KG1 (cell line): Measurements from ENCODE around the gene ZNF41.

Experiments
- DNase-seq: peaks from one replicate; lab custom pipeline; 2025; lab: John Stamatoyannopoulos, UW

The ZNF41 gene

DNA sequence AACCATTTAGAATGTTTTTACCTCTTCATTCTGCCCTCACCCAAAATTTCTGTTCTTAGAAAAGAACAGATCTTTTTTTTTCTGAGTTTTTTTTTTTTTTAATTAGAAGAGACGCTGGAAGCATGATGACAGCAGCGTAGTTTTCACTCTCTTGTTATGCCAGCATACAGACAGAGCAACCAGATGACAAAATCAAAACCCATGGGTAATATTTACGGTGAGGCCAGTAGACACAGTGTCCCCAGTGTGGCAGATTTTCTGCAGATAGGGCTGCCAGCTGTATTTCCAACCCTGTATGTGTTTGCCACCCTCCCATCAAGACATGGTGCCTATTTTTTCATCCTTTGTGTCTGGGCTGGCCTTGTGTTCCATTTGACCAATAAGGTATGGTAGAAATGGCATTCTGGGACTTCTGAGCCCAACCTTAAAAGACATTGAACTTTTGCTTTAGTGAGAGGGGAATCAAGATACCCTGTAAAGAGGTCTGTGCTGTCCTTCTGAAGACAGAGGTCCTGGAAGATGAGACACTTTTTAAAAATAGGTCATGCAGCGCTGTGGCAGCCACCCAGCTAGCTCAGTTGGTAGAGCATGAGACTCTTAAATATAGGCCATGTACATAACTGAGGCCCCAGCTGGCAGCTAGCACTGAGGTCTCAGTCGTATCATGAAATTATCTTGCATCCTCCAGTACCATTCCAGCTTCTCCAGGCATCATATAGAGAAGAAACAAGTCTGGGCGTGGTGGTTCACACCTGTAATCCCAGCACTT lies 6.7 kb upstream of the ZNF41 start:
- no peak for DNase-seq

DNA sequence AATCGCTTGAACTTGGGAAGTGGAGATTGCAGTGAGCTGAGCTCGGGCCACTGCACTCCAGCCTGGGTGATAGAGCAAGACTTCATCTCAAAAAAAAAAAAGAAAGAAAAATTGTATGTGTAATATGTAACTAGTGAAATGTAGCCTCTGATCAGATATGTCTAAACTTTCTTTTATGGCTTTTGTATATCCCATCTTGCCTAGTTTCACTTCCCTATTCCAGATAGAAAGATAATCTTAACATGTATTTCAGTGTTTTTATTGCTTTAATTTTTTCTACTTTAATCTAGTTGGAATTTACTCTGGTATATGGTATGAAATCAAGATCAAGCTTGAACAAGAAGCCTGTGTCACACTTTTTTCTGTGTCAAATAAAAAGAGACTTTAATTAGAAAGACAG lies 1.9 kb upstream of the ZNF41 start:
- no peak for DNase-seq

DNA sequence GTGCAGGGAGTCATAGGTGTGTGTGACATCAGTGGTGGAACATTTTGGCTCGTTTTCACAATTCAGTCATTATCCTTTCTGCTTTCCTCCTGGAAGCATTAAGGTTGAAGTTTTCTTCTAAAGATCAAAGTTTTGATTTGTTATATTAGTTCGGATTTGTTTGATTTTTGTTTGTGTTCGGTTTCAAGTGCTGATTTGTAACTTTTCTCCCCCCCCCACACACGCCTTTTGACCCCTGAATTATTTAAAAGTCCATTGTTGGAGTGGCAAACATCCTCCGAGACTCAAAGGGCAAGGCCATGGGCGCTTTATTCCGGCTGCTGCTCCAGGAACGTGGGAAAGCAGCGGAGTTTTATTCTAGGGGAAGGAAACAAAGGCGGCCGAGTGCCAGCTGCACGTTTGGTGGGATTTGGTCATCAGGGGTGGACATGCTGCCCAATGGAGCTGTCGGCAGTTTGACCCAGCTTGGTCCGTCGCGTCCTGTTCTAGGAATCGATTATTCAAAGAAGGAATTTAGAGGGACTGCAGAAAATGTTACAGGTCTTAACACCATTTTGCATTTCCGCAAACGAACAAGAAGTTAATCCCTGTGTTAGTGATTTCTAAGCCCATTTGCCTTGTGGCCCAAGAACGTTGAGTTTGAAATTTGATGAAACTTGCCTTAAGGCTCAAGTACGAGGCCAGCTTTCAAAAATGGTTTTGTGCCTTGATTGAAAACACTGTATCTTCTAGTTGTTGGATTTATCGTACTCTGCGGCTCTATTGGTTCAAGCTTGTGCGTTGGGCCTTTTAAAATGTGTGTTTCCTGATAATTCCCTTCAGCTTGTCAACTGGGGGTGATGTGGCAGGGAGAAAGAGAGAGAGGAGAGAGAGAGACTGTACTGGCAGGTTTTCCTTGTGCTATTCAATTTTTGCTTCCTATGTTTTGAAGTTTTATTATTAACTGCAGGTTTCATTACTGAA lies 565 bp upstream of the ZNF41 start:
- DNase-seq: peak; percentile 6

DNA sequence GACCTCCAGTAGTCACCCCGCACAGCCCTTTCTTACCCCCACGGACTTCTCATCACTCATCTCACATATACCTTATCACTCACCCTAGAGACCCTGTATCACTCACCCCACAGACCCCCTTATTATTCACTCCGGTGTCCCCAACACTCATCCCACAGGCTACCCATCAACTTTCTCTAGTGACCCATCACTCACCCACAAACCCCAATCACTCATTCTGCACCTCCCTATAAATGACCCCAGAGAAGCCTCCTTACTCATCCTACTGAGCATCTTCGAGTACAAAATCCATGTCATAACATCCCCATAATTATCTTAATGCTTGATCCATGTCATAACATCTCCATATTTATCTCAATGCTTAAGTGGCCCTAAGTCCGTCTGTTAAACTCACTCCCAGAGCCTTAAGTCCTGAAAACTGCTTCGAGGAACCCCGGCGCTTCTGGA lies 934 bp downstream of the ZNF41 start:
- DNase-seq: no peak

DNA sequence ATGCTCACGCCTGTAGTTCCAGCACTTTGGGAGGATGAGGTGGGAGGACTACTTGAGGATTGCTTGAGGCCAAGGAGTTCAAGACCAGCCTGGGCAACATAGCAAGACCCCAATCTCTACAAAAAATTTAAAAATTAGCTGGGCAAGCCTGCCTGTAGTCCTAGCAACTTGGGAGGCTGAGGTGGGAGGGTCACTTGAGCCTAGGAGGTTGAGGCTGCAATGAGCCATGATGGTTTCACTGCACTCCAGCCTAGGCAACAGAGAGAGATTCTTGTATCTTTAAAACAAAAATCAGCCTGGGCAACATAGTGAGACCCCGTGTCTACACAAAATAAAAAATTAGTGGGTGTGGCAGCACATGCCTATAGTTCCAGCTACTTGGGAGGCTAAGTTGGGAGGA lies 1.9 kb downstream of the ZNF41 start:
- no peak for DNase-seq

DNA sequence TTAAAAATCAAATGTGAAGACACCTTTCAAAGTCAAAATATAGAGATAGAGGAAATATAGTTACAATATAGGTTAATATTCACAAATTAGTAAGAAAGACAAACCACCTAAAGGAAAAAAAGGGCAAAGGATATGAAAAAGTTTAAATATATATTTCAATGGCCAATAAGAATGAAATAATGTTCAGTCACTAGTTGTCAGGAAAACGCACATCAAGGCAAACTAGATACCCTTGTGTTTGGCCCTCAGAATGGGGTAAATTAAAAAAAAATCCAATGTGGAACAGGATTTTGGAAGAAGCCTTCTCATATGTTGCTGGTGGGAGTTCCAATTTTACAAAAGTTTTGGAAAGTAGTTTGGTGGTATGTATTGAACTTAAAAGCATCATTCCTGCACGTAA lies 2.4 kb downstream of the ZNF41 start:
- DNase-seq: no peak

DNA sequence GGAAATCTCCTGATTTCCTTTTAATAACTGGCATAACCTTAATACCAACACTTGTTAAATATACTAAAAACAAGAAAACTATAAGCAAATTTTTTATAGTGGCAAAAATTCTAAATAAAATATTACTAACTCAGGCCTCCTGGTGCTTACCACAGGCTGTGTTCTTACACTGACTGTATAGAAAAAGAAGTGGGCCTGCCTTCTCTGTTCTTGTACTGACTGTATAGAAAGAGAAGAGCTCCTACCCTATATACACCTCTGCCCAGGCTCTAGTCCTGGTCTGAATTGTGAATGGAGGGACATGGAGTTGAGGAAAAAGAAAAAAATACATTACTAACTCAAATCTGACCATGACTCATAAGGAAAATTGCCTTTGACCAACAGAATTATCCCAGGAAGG lies 7.5 kb downstream of the ZNF41 start:
- DNase-seq: no peak

DNA sequence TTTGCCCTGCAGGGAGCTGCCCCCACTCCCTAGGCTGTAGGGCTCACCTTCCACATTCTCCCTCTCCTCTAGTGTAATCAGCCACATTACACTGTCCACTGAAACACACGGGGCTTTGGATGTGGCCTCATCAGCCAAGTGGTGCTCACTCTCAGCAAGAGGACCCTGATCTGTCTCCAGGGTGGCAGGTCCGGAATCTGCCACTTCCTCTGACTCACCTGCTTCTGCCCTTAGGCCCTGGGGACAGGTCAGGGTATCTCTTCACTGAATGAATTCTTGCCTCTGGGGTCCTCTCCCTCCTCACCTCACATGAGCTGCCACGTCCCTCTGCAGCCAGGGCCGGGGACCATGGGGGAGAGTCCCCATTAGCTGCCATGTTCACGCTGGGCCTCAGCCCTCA lies 15.9 kb downstream of the ZNF41 start:
- no peak for DNase-seq

DNA sequence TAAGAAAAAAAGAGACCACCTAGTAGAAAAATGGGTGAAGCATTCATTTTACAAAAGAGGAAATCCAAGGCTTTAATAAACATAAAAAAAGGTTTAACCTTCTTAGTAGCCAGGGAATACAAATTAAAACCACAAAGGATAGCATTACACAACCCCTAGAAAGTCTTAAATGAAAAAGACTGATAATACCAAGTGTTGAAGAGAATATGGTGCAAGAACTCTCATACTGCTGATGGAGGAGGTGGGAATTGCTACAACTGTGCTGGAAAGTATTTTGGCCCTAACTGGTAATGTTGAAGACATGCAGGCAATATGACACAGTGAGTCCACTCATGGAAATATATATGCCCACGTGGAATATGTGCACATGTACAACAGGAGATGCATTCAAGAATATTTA lies 22.5 kb downstream of the ZNF41 start:
- no peak for DNase-seq

DNA sequence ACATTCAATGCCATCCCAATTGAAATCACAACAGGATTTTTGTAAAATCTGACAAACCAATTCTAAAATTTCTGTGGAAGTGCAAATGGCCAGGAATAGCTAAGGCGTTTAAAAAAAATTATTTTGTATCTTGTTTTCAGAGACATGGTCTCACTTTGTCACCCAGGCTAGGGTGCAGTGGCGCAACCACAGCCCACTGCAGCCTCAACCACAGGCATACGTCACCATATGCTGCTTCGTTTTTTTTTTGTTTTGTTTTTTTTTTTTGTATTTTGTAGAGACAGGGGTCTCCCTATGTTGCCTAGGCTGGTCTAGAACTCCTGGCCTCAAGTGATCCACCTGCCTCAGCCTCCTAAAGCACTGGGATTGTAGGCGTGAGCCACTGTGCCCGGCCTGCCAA lies 24.5 kb downstream of the ZNF41 start:
- no peak for DNase-seq

DNA sequence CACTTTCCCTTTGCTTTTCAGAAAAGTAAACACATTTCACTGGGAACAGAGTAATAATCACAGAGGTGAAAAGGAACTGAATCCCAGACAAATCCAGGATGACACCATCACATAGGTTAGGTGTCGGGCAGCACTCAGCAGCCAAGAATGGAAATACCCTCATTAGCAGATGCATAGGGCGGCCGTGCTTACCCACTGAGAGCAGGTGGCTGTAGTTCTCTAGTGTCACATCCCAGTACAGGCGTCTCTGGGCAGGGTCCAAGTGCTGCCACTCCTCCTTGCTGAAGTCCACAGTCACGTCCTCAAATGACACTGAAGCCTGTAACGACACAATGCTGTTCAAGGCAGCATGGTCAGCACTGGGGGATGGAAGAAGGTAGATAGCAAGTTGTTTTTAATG lies 26.9 kb downstream of the ZNF41 start:
- no peak for DNase-seq

DNA sequence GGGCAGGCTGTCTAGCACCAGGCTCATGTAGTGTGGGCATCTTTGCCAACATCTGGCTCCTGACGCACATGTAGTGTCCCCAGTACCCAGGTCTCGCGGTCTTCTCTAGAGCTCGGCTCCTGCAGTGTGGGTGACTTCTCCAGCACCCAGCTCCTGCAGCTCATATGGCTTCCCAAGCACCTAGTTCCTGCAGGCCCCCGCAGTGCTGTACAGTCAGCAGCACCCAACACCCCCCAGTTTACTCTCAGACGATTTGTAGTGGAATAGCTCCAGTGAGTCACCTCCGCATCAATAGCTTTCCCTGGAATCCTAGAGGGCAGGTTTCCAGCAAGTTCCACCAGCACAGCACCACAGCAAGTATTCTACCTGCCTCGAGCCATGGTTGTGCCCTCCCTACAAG lies 30.9 kb downstream of the ZNF41 start:
- no peak for DNase-seq

DNA sequence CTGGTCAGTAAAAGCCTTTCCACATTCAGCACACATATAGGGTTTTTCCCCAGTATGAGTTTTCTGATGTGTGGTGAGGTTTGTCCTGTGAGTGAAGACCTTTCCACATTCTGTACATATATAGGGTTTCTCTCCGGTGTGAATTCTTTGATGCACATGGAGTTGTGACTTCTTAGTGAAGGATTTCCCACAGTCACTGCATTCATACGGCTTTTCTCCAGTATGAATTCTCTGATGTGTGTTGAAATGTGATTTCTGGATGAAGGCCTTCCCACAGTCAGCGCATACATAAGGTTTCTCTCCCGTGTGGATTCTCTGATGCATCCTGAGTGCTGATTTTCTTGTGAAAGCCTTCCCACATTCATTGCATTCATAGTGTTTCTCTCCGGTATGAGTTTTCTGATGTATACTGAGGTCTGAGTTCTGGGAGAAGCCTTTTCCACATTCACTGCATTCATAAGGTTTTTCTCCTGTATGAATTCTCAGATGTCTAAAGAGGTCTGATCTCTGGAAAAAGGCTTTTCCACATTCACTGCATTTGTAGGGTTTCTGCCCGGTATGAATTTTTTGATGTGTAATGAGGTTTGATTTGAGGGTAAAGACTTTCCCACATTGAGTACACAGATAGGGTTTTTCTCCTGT lies 34.7 kb downstream of the ZNF41 start:
- DNase-seq: no peak

DNA sequence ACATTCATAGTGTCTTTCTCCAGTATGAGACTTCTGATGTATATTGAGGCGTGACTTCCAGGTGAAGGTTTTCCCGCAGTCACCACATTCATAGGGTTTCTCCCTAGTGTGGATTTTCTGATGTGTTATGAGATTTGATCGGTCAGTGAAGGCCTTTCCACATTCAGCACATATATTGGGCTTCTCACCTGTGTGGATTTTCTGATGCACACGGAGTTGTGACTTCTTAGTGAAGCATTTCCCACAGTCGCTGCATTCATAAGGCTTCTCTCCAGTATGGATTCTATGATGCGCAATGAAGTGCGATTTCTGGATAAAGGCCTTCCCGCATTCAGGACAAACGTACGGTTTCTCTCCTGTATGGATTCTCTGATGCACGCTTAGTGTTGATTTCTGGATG lies 35.4 kb downstream of the ZNF41 start:
- DNase-seq: no peak

DNA sequence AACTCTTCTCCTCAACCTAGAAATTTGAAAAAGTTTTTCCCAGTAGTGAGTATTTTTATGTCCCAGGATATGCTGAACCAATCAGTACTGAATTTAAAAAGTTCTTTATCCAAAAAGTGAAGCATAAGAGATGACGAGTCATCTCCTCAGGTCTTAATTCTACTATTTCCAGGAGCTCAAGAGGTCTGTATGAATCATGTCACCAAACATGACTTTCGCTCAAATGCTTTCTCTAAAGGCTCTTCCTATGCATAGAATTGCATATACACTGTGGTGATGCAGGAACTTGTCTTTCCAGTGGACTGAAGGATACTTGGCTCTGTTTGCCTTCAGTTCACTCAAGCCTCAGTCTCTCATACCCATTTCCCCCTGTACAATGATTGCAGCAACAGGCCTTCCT lies 36.1 kb downstream of the ZNF41 start:
- DNase-seq: no peak

DNA sequence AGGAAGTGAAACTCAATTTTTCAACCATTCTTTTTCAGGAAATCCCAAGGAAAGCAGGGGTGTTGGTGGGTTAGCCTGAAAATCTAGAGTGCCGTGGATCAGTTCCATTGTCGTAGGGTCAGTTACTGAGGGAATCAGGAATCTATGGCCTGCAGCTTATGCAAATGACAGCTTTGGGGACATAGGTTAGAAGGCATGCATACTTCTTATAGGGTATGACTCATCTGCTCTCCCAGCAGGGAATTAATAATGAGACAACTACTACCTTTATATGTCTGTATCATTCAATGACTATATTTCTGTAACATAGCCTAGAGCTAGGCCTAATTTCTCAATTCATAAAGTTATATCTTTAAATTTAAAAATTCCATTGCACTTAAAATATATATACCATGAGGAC lies 36.6 kb downstream of the ZNF41 start:
- no peak for DNase-seq

DNA sequence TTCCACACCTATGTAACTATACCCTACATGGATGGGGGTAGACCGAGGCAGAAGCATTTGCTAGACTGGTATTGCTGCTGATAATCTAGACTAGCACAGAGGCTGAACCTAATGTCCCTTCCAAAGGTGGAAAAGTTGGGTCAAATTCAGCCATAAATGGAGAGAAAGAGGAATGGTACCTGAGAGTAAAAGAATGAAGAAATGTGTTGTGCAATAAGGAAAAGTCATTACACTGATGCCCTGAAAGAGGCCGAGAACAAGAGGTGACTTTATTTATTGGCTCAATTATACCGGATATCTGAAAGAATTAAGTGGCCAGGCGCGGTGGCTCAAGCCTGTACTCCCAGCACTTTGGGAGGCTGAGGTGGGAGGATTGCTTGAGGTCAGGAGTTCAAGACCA lies 52.1 kb downstream of the ZNF41 start:
- no peak for DNase-seq

DNA sequence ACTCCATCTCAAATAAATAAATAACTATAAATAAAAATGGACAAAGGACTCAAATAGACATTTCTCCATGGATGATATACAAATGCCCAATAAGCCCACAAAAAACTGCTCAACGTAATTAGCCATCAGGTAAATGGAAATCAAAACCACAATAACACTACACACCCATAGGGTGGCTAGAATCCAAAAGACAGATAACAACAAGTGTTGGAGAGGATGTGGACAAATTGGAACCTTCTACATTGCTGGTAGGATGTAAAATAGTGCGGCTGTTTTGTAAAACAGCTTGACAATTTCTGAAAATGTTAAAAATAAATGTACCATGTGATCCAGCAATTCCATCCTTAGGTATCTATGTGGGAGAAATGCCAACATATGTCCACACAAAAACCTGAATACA lies 60.6 kb downstream of the ZNF41 start:
- no peak for DNase-seq

DNA sequence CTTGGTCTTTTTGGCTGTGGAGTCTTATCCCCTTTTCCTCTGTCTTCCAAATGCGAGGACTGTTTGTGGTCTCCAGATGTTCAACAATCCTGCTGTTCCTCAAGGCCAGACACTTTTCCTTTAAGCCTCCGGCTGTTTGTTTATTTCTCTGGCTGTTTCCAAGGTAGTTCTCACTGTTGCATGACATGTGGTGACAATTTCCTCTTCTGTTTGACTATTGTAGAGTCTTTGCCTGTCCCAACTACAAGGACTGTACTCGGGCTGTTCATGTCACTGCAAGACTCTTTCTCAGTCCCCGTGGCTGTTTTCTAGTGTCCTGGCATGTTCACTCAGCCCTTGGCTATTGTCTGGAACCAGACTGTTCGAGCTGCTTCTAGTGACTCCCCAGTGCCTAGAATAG lies 62.1 kb downstream of the ZNF41 start:
- no peak for DNase-seq

DNA sequence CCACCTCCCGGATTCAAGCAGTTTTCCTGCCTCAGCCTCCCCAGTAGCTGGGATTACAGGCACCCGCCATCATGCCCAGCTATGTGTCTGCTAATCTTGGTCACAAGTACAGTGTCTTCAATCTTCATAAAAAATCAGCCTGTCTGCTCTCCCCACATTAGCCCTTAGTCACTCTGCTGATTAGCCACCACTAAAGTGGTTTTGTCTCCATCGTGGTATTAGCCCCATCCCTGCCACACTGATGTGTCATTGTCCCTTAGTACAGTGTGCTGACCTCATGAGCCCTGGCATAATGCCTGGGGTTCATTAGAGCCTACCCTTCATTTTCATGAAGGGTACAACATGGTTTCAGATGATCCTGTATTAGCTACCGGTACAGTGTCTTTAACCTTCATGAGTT lies 62.8 kb downstream of the ZNF41 start:
- DNase-seq: no peak

DNA sequence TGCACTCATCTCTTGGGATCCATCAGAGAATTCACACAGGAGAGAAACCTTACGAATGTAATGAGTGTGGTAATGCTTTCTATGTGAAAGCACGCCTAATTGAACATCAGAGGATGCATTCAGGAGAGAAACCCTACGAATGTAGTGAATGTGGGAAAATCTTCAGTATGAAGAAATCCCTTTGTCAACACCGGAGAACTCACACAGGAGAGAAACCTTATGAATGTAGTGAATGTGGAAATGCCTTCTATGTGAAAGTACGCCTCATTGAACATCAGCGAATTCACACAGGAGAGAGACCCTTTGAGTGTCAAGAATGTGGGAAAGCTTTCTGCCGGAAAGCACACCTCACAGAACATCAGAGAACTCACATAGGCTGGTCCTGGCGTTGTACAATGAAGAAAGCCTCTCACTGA lies 69.8 kb downstream of the ZNF41 start:
- DNase-seq: no peak
